EH (cell line): ENCODE data around the gene ZNRF1.
A peak's percentile ranks its signal among the peaks of the same experiment; 100 is the strongest.
"Not testable (repeated sequence)": the region's sequence is repeated elsewhere in the genome, so short reads cannot be mapped to it uniquely, and the experiment has no call there.

Experiments
- DNase-seq: peaks from one replicate; pipeline ENCODE4 v3.0.0-alpha.2; 2015; ENCODE audit warnings: low read depth

ZNRF1 gene

GRCh38 chr16:75002474-75002873, 3.6 kb downstream of the ZNRF1 start:
- DNase-seq: no peak

DNA sequence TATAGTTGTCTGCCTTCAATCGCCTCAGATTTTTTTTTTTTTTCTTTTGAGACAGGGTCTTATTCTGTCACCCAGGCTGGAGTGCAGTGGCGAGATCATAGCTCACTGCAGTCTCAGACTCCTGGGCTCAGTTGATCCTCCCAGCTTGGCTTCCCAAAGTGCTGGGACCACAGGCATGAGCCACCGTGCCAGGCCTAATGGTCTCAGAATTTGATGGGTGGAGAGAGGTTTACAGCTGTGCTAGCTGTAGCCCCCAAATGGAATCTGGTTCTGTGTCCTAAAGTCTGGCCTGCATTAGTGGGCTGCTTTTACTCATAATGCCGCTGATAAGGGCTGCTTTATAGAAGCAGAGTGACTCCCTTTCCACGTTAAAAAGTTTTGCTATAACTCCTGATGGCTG, 5.1 kb downstream of the ZNRF1 start:
- DNase-seq: no peak

- no peak for DNase-seq
Observed at GRCh38 chr16:75004460-75004859, 5.6 kb downstream of the ZNRF1 start.

- DNase-seq: no peak
Observed at GRCh38 chr16:75005697-75006096, 6.9 kb downstream of the ZNRF1 start.

GRCh38 chr16:75007443-75007842, 8.6 kb downstream of the ZNRF1 start:
- peak; percentile 15 for DNase-seq

- no peak for DNase-seq
Observed at GRCh38 chr16:75010427-75010826, 11.6 kb downstream of the ZNRF1 start.

GRCh38 chr16:75011634-75012307, 12.9 kb downstream of the ZNRF1 start:
- peak; percentile 95 for DNase-seq

- peak; percentile 23 for DNase-seq
Observed at GRCh38 chr16:75012380-75013081, 13.7 kb downstream of the ZNRF1 start.

DNA sequence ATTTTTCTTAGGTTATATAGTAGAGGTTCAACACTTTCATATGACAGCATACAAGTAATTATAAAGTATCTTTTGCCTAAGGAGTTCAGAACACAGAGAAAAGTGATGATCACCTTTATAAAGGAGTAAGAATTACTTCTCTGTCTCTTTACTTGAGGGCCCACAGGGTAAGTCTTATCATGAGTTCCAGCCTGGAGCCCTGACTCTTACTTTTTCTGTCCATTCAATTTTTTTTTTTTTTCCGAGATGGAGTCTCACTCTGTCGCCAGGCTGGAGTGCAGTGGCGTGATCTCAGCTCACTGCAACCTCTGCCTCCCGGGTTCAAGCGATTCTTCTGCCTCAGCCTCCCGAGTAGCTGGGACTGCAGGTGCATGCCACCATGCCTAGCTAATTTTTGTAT, 14.3 kb downstream of the ZNRF1 start:
- DNase-seq: not testable (repeated sequence)

- no peak for DNase-seq
Observed at GRCh38 chr16:75014318-75014717, 15.5 kb downstream of the ZNRF1 start.

GRCh38 chr16:75016451-75017081, 17.7 kb downstream of the ZNRF1 start:
- DNase-seq: not testable (repeated sequence)

- DNase-seq: no peak
Observed at GRCh38 chr16:75017670-75018525, 19.1 kb downstream of the ZNRF1 start.

- peak; percentile 50 for DNase-seq
Observed at GRCh38 chr16:75019007-75019406, 20.2 kb downstream of the ZNRF1 start.

- DNase-seq: no peak
Observed at GRCh38 chr16:75019586-75019985, 20.8 kb downstream of the ZNRF1 start.

DNA sequence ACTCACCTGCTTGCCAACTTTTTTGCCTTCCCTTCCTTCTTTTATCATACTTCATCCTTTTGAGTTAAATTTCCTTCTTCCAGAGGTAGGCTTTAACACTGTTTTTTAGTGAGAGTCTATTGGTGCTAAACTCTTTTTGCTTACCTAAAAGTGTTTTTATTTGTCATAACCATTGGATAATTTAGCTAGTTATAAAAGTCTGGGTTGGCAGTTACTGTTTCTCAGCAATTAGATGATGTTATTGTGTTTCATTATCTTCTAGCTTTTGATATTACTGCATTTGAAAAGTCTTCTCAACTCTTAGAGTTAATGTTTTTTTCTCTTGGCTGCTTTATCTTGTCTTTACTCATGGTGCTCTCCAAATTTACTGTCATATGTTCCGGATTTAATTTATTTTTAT, 22.6 kb downstream of the ZNRF1 start:
- DNase-seq: no peak

GRCh38 chr16:75022567-75022966, 23.7 kb downstream of the ZNRF1 start:
- DNase-seq: peak; percentile 25

DNA sequence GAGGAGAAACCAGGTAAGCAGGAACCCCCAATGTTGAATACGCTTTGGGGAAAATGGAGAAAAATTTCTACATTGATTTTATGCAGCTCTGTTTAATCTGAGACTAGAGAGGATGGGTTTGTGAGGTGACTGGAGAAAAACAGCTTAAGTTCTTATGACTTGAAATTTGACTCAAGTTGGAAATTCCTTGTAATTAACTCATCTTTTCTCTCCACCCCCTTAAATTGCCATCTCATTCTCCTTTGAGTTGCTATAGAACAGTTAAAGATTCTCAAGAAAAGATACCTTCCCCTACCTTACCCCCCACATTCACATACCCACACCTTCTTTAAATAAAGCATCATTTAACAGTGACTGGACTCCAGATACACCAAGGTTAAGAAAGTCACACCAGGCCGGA, 24.2 kb downstream of the ZNRF1 start:
- peak; percentile 67 for DNase-seq

DNA sequence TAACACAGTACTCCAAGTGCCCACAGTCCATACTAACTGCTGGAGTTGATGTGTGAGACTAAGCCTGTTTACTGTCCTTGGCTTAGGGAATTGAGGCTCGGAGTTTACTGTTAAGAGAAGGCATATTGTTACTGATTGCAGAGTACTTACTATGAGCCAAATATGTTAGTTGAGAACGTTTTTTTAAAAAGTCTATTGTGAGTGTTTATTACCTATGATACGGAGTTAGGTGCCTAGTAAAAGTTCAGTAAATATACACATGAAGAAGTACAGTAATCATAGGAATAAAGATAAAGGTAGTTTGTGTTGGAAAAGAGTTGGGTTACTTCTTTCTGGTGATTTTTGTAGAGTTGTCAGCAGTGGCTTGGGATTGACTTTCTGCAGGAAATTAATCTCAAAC, 25.4 kb downstream of the ZNRF1 start:
- DNase-seq: no peak

- DNase-seq: no peak
Observed at GRCh38 chr16:75024594-75024993, 25.8 kb downstream of the ZNRF1 start.

GRCh38 chr16:75025761-75026160, 26.9 kb downstream of the ZNRF1 start:
- peak; percentile 65 for DNase-seq

- peak; percentile 94 for DNase-seq
Observed at GRCh38 chr16:75026239-75026891, 27.5 kb downstream of the ZNRF1 start.

DNA sequence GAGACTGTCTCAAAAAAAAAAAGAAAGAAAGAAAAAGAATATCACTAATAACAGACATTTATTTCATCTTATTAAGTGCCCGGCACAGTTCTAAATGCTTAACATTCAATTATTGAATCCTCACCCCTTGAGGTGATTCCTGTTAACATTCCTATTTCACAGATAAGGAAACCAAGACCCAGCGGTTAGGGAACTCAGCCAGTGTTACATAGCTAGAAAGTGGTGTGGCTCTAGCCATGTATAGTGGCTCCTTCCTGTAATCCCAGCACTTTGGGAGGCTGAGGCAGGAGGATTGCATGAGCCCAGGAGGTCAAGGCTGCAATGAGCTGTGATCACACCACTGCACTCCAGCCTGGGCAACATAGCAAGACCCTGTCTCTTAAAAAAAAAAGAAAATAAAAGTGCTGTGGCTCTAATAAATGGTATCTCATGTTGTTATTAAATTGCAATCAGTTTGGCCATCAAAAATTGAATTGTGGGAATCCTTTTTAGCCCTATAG, 28.1 kb downstream of the ZNRF1 start:
- DNase-seq: peak; percentile 28
